HCT116 (cell line): ENCODE measurements around the gene KCTD1. TPM values are rescaled to one million over a fixed set of nuclear protein-coding genes. Genes with fewer than 3 reads are reported as not detected.

ENCODE experiments used
- ATAC-seq: fragments of 200-7000 bp; cut with Tn5 transposase; 2 replicates; pipeline ENCODE4 v1.9.1; 2020; ENCODE audit warnings: mild to moderate bottlenecking, moderate library complexity
- BruUV-seq: library from RNA; stranded (reverse); fragments of 400-500 nt; replicated peaks from 2 replicates; lab custom pipeline; 2021; lab: Mats Ljungman, UMichigan
- CTCF ChIA-PET: fragments of 300-600 bp; sonication (Branson Sonifier 250); formaldehyde crosslinking; loops from one replicate; lab custom pipeline; 2021; ENCODE audit warnings: antibody characterized with exemption; lab: Charles Lee
- POLR2A ChIA-PET: fragments of 300-600, 350-600 bp; sonication (Branson Sonifier 250); formaldehyde crosslinking; loops from one replicate; lab custom pipeline; 2021; ENCODE audit warnings: antibody characterized with exemption; lab: Charles Lee
- RAD21 ChIA-PET, 2 experiments: fragments of 300-600 bp; sonication (Branson Sonifier 250); formaldehyde crosslinking; loops; one replicate each; lab custom pipeline; 2023; ENCODE audit warnings: low total read pairs in 2 of 2; ENCODE audit not compliant: uncharacterized antibody in 2 of 2, unreplicated experiment in 2 of 2, low non-redundant PET in 1 of 2; lab: Charles Lee
- DNase-seq: peaks from one replicate; pipeline ENCODE4 v3.0.0-alpha.2; 2010; ENCODE audit warnings: low read depth, low spot score
- H2AFZ ChIP-seq: fragments of 200-600 bp; shearing (Covaris generic), sonication (generic); 2 replicates; pipeline ENCODE4 v1.6.1; 2017; ENCODE audit warnings: low read depth, mixed run types, mixed read lengths, antibody characterized with exemption, low read length; ENCODE audit not compliant: poor library complexity, severe bottlenecking
- H3K27ac ChIP-seq: 2 replicates; pipeline ENCODE4 v1.5.1; 2012; ENCODE audit warnings: low read depth, low read length
- H3K27me3 ChIP-seq: fragments of 200-600 bp; sonication (generic); 2 replicates; pipeline ENCODE4 v1.6.1; 2016; ENCODE audit warnings: mixed run types, low read length, mixed read lengths; ENCODE audit not compliant: insufficient read depth
- H3K36me3 ChIP-seq, 2 experiments: fragments of 200-500 bp in 1 of 2; fragments of 200-600 bp in 1 of 2; sonication (Bioruptor generic) in 1 of 2; sonication (generic) in 1 of 2; 2 replicates each; pipeline versions ENCODE4 v1.5.1 to v1.6.1; 2014 to 2016; ENCODE audit warnings: low read length in 2 of 2, inconsistent platforms in 1 of 2, mixed read lengths in 1 of 2, mixed run types in 1 of 2; ENCODE audit not compliant: insufficient read depth in 2 of 2, control insufficient read depth in 1 of 2
- H3K4me1 ChIP-seq, 2 experiments: fragments of 200-600 bp in 1 of 2; sonication (generic) in 1 of 2; 2 replicates each; pipeline versions ENCODE4 v1.5.1 to v1.6.1; 2012 to 2017; ENCODE audit warnings: low read length in 2 of 2, inconsistent platforms in 1 of 2, mild to moderate bottlenecking in 1 of 2, mixed read lengths in 1 of 2, mixed run types in 1 of 2, moderate library complexity in 1 of 2; ENCODE audit not compliant: insufficient read depth in 2 of 2, control insufficient read depth in 1 of 2
- H3K4me2 ChIP-seq: fragments of 200-600 bp; sonication (generic); 2 replicates; pipeline ENCODE4 v1.6.1; 2017; ENCODE audit warnings: mixed run types, low read length, mixed read lengths
- H3K4me3 ChIP-seq, 2 experiments: fragments of 200-600 bp in 1 of 2; sonication (generic) in 1 of 2; replicated peaks in 1 of 2; 2 replicates each; pipeline ENCODE4 v1.5.1; 2011 to 2016; ENCODE audit warnings: low read length in 2 of 2, control low read depth in 1 of 2, low read depth in 1 of 2, mild to moderate bottlenecking in 1 of 2, mixed read lengths in 1 of 2, mixed run types in 1 of 2
- H3K79me2 ChIP-seq: fragments of 200-600 bp; sonication (generic); 2 replicates; pipeline ENCODE4 v1.6.1; 2017; ENCODE audit warnings: mild to moderate bottlenecking, mixed run types, low read length, moderate library complexity, mixed read lengths; ENCODE audit not compliant: insufficient read depth
- H3K9ac ChIP-seq: fragments of 200-600 bp; sonication (generic); 2 replicates; pipeline ENCODE4 v1.6.1; 2016; ENCODE audit warnings: low read length, mixed read lengths
- H3K9me2 ChIP-seq: fragments of 200-600 bp; sonication (generic), shearing (Covaris generic); 2 replicates; pipeline ENCODE4 v1.6.1; 2017; ENCODE audit warnings: mixed run types, mild to moderate bottlenecking, moderate library complexity; ENCODE audit not compliant: insufficient read depth
- H3K9me3 ChIP-seq, 2 experiments: fragments of 200-500 bp in 1 of 2; fragments of 200-600 bp in 1 of 2; sonication (Bioruptor generic) in 1 of 2; sonication (generic) in 1 of 2; 2 replicates each; pipeline ENCODE4 v1.6.1; 2014 to 2017; ENCODE audit warnings: low read length in 2 of 2, mixed read lengths in 2 of 2, inconsistent platforms in 1 of 2, low read depth in 1 of 2, mild to moderate bottlenecking in 1 of 2, mixed run types in 1 of 2, moderate library complexity in 1 of 2; ENCODE audit not compliant: control insufficient read depth in 1 of 2, insufficient read depth in 1 of 2
- H4K20me1 ChIP-seq: fragments of 200-600 bp; sonication (generic), shearing (Covaris generic); 2 replicates; pipeline ENCODE4 v1.6.1; 2017; ENCODE audit warnings: mixed run types, mild to moderate bottlenecking, moderate library complexity; ENCODE audit not compliant: insufficient read depth
- ATF3 ChIP-seq: IDR thresholded peaks from 2 replicates; pipeline ENCODE4 v1.6.1; 2012
- CTCF ChIP-seq, 3 experiments: fragments of 200-600 bp in 1 of 3; sonication (generic) in 1 of 3; IDR thresholded peaks in 2 of 3; conservative IDR thresholded peaks in 1 of 3; 2 replicates each; pipeline ENCODE4 v1.5.1; 2012 to 2017; ENCODE audit warnings: low read depth in 2 of 3, low read length in 2 of 3, antibody characterized with exemption in 1 of 3, borderline replicate concordance in 1 of 3, control low read depth in 1 of 3, mild to moderate bottlenecking in 1 of 3, mixed read lengths in 1 of 3, mixed run types in 1 of 3, moderate library complexity in 1 of 3; ENCODE audit not compliant: insufficient read depth in 1 of 3
- JUND ChIP-seq: IDR thresholded peaks from 2 replicates; pipeline ENCODE4 v1.6.1; 2012
- MAX ChIP-seq: IDR thresholded peaks from 2 replicates; pipeline ENCODE4 v1.6.1; 2012
- intact Hi-C: fragments of 100-400 bp; cut with micrococcal nuclease; formaldehyde crosslinking; loops from 2 replicates; pipeline ENCODE4 v1.10.0; 2022
- total RNA-seq: library from RNA; stranded (reverse); gene quantifications from one replicate; pipeline ENCODE4 v1.2.1, GENCODE V29; 2021; ENCODE audit not compliant: unreplicated experiment

The KCTD1 gene
- total RNA-seq, 1 experiment from 2014 or later = 16.8 TPM

GRCh38 chr18:26544451-26544850, 3.9 kb downstream of the KCTD1 start (continued):
- TF ChIP-seq CTCF (IDR thresholded peaks at IDR 0.05 in 2 of 3, conservative IDR thresholded peaks at IDR 0.05 in 1 of 3; ENCODE audit: borderline replicate concordance in 1 of 3, insufficient read depth in 1 of 3, low read depth in 2 of 3, low read length in 2 of 3) = no peak
- TF ChIP-seq JUND = no peak
- no peak for TF ChIP-seq MAX
- TF ChIP-seq, all 23 proteins: peak for 0

GRCh38 chr18:26543373-26543772, 5.0 kb downstream of the KCTD1 start:
- no peak for ATAC-seq
- no peaks in the 10 kb centered on the region for H3K27me3 ChIP-seq
- H3K4me2 ChIP-seq = no peak overlapping the region
- no peak overlapping the region for H3K4me3 ChIP-seq
- H3K36me3 ChIP-seq = no peaks in the 10 kb centered on the region
- no peak overlapping the region for H2AFZ ChIP-seq
- H3K9me3 ChIP-seq = no peaks in the 10 kb centered on the region
- H4K20me1 ChIP-seq = no peaks in the 10 kb centered on the region
- H3K4me1 ChIP-seq = peaks cover 2 to 21% of the 10 kb centered on the region in 2 experiments; a peak in 2 of 4 replicates
- no peak overlapping the region for H3K9ac ChIP-seq
- ChIA-PET POLR2A (no interaction called here), CTCF (no interaction called here), RAD21 (no interaction called here)
- DNase-seq = no peak
- BruUV-seq = no TSS peak
- H3K27ac ChIP-seq = no peak overlapping the region
- intact Hi-C loops = no loop called here
- no peaks in the 10 kb centered on the region for H3K9me2 ChIP-seq
- H3K79me2 ChIP-seq = peaks cover 48% of the 10 kb centered on the region
- TF ChIP-seq ATF3 = no peak
